T-helper 1 cell treated with Interleukin-12 subunit alpha and Interleukin-12 subunit beta and Interleukin-4 antibody, amounts not matched to agents 30 μg/mL and 1 μg/mL, for 36 hours (primary cell): ENCODE results near the gene TFCP2L1.

Source experiments
- H3K27ac Mint-ChIP-seq: one replicate; pipeline ENCODE4 v1.8.0; 2021; ENCODE audit warnings: mild to moderate bottlenecking, mixed read lengths
- H3K27me3 Mint-ChIP-seq: one replicate; pipeline ENCODE4 v1.8.0; 2021; ENCODE audit warnings: low read depth, mixed read lengths
- H3K36me3 Mint-ChIP-seq: one replicate; pipeline ENCODE4 v1.8.0; 2021; ENCODE audit warnings: low read depth, mixed read lengths
- H3K4me1 Mint-ChIP-seq: one replicate; pipeline ENCODE4 v1.8.0; 2021; ENCODE audit warnings: low read depth, mixed read lengths
- H3K4me3 Mint-ChIP-seq: one replicate; pipeline ENCODE4 v1.8.0; 2021; ENCODE audit warnings: mild to moderate bottlenecking, moderate library complexity, mixed read lengths
- H3K9me3 Mint-ChIP-seq: one replicate; pipeline ENCODE4 v1.8.0; 2021; ENCODE audit warnings: mixed read lengths

TFCP2L1 gene

GRCh38 chr2:121246704-121247255 lies 38.2 kb downstream of the TFCP2L1 start:
- H3K4me3 Mint-ChIP-seq, result no peak overlapping the region
- H3K27me3 Mint-ChIP-seq, result no peaks in the 10 kb centered on the region

GRCh38 chr2:121245913-121246312 lies 39.1 kb downstream of the TFCP2L1 start:
- no peak overlapping the region for H3K4me3 Mint-ChIP-seq
- no peaks in the 10 kb centered on the region for H3K36me3 Mint-ChIP-seq
- no peak overlapping the region for H3K27ac Mint-ChIP-seq
- H3K9me3 Mint-ChIP-seq, result no peaks in the 10 kb centered on the region
- no peaks in the 10 kb centered on the region for H3K27me3 Mint-ChIP-seq
- H3K4me1 Mint-ChIP-seq, result no peaks in the 10 kb centered on the region

More at GRCh38 chr2:121246704-121247255, 38.2 kb downstream of the TFCP2L1 start:
- H3K4me1 Mint-ChIP-seq, result no peaks in the 10 kb centered on the region
- H3K27ac Mint-ChIP-seq, result no peak overlapping the region
- H3K36me3 Mint-ChIP-seq, result no peaks in the 10 kb centered on the region
- no peaks in the 10 kb centered on the region for H3K9me3 Mint-ChIP-seq

GRCh38 chr2:121245120-121245820 lies 39.7 kb downstream of the TFCP2L1 start:
- H3K27ac Mint-ChIP-seq, result no peak overlapping the region
- H3K4me1 Mint-ChIP-seq, result no peaks in the 10 kb centered on the region
- no peaks in the 10 kb centered on the region for H3K9me3 Mint-ChIP-seq
- H3K4me3 Mint-ChIP-seq, result no peak overlapping the region
- H3K27me3 Mint-ChIP-seq, result no peaks in the 10 kb centered on the region
- H3K36me3 Mint-ChIP-seq, result no peaks in the 10 kb centered on the region

GRCh38 chr2:121244616-121245015 lies 40.4 kb downstream of the TFCP2L1 start:
- no peaks in the 10 kb centered on the region for H3K4me1 Mint-ChIP-seq
- H3K27me3 Mint-ChIP-seq, result no peaks in the 10 kb centered on the region
- no peaks in the 10 kb centered on the region for H3K9me3 Mint-ChIP-seq
- no peak overlapping the region for H3K27ac Mint-ChIP-seq
- H3K4me3 Mint-ChIP-seq, result no peak overlapping the region
- H3K36me3 Mint-ChIP-seq, result no peaks in the 10 kb centered on the region

- Mint-ChIP-seq H3K27ac (no peak overlapping the region), H3K9me3 (no peaks in the 10 kb centered on the region), H3K36me3 (no peaks in the 10 kb centered on the region), H3K27me3 (no peaks in the 10 kb centered on the region), H3K4me1 (no peaks in the 10 kb centered on the region), H3K4me3 (no peak overlapping the region)
Observed at GRCh38 chr2:121243821-121244460, 41.1 kb downstream of the TFCP2L1 start.

- no peaks in the 10 kb centered on the region for H3K9me3 Mint-ChIP-seq
- H3K27ac Mint-ChIP-seq, result no peak overlapping the region
- no peaks in the 10 kb centered on the region for H3K36me3 Mint-ChIP-seq
- H3K4me3 Mint-ChIP-seq, result no peak overlapping the region
- no peaks in the 10 kb centered on the region for H3K4me1 Mint-ChIP-seq
- H3K27me3 Mint-ChIP-seq, result no peaks in the 10 kb centered on the region
Observed at GRCh38 chr2:121242976-121243375, 42.0 kb downstream of the TFCP2L1 start.

GRCh38 chr2:121242175-121242875 lies 42.7 kb downstream of the TFCP2L1 start:
- no peaks in the 10 kb centered on the region for H3K27me3 Mint-ChIP-seq
- no peaks in the 10 kb centered on the region for H3K36me3 Mint-ChIP-seq
- H3K9me3 Mint-ChIP-seq, result no peaks in the 10 kb centered on the region
- H3K27ac Mint-ChIP-seq, result no peak overlapping the region
- no peak overlapping the region for H3K4me3 Mint-ChIP-seq
- H3K4me1 Mint-ChIP-seq, result no peaks in the 10 kb centered on the region

- Mint-ChIP-seq H3K4me1 (no peaks in the 10 kb centered on the region), H3K27ac (no peak overlapping the region)
Observed at GRCh38 chr2:121241466-121241865, 43.5 kb downstream of the TFCP2L1 start.

GRCh38 chr2:121240436-121240835 lies 44.6 kb downstream of the TFCP2L1 start:
- Mint-ChIP-seq H3K27ac (no peak overlapping the region), H3K36me3 (no peaks in the 10 kb centered on the region), H3K9me3 (no peaks in the 10 kb centered on the region)

More at GRCh38 chr2:121241466-121241865, 43.5 kb downstream of the TFCP2L1 start:
- H3K4me3 Mint-ChIP-seq, result no peak overlapping the region
- no peaks in the 10 kb centered on the region for H3K27me3 Mint-ChIP-seq
- H3K36me3 Mint-ChIP-seq, result no peaks in the 10 kb centered on the region
- H3K9me3 Mint-ChIP-seq, result no peaks in the 10 kb centered on the region

GRCh38 chr2:121239969-121240368 lies 45.0 kb downstream of the TFCP2L1 start:
- no peak overlapping the region for H3K27ac Mint-ChIP-seq
- H3K27me3 Mint-ChIP-seq, result no peaks in the 10 kb centered on the region
- H3K36me3 Mint-ChIP-seq, result no peaks in the 10 kb centered on the region
- no peaks in the 10 kb centered on the region for H3K9me3 Mint-ChIP-seq
- H3K4me1 Mint-ChIP-seq, result no peaks in the 10 kb centered on the region
- H3K4me3 Mint-ChIP-seq, result no peak overlapping the region

More at GRCh38 chr2:121240436-121240835, 44.6 kb downstream of the TFCP2L1 start:
- no peaks in the 10 kb centered on the region for H3K4me1 Mint-ChIP-seq
- no peaks in the 10 kb centered on the region for H3K27me3 Mint-ChIP-seq
- H3K4me3 Mint-ChIP-seq, result no peak overlapping the region

GRCh38 chr2:121239471-121239870 lies 45.5 kb downstream of the TFCP2L1 start:
- Mint-ChIP-seq H3K27ac (no peak overlapping the region), H3K27me3 (no peaks in the 10 kb centered on the region), H3K36me3 (no peaks in the 10 kb centered on the region), H3K4me1 (no peaks in the 10 kb centered on the region), H3K9me3 (no peaks in the 10 kb centered on the region), H3K4me3 (no peak overlapping the region)

GRCh38 chr2:121238828-121239227 lies 46.2 kb downstream of the TFCP2L1 start:
- Mint-ChIP-seq H3K27ac (no peak overlapping the region), H3K36me3 (no peaks in the 10 kb centered on the region), H3K27me3 (no peaks in the 10 kb centered on the region), H3K9me3 (no peaks in the 10 kb centered on the region), H3K4me3 (no peak overlapping the region), H3K4me1 (no peaks in the 10 kb centered on the region)

GRCh38 chr2:121237980-121238665 lies 46.9 kb downstream of the TFCP2L1 start:
- Mint-ChIP-seq H3K27me3 (no peaks in the 10 kb centered on the region), H3K36me3 (no peaks in the 10 kb centered on the region), H3K27ac (no peak overlapping the region), H3K4me3 (no peak overlapping the region), H3K4me1 (no peaks in the 10 kb centered on the region), H3K9me3 (no peaks in the 10 kb centered on the region)

GRCh38 chr2:121237336-121237979 lies 47.5 kb downstream of the TFCP2L1 start:
- Mint-ChIP-seq H3K4me1 (no peaks in the 10 kb centered on the region), H3K36me3 (no peaks in the 10 kb centered on the region), H3K9me3 (no peaks in the 10 kb centered on the region), H3K4me3 (no peak overlapping the region), H3K27me3 (no peaks in the 10 kb centered on the region), H3K27ac (no peak overlapping the region)
